Smooth muscle cell (in vitro differentiated cells): ENCODE data around the gene DMPK. TPM values are rescaled to one million over a fixed set of nuclear protein-coding genes. Genes with fewer than 3 reads are reported as not detected.

ENCODE experiments used
- DNase-seq: peaks from one replicate; lab custom pipeline; 2025; ENCODE audit not compliant: unreplicated experiment; lab: John Stamatoyannopoulos, UW
- H2AFZ ChIP-seq: fragments of 200-600 bp; sonication (generic); 2 replicates; pipeline ENCODE4 v1.6.0; 2016; ENCODE audit warnings: antibody characterized with exemption, low read depth, mild to moderate bottlenecking
- H3F3A ChIP-seq: fragments of 200-600 bp; sonication (generic); 2 replicates; pipeline ENCODE4 v1.6.0; 2017; ENCODE audit warnings: antibody characterized with exemption, low read depth
- H3K27ac ChIP-seq: fragments of 200-600 bp; sonication (generic); 2 replicates; pipeline ENCODE4 v1.5.1; 2016; ENCODE audit warnings: low read depth, mild to moderate bottlenecking
- H3K27me3 ChIP-seq: fragments of 200-600 bp; sonication (generic); 2 replicates; pipeline ENCODE4 v1.6.1; 2016; ENCODE audit warnings: low read depth, mild to moderate bottlenecking
- H3K36me3 ChIP-seq: fragments of 200-600 bp; sonication (generic); 2 replicates; pipeline ENCODE4 v1.5.1; 2016; ENCODE audit warnings: low read depth
- H3K4me1 ChIP-seq: fragments of 200-600 bp; sonication (generic); 2 replicates; pipeline ENCODE4 v1.5.1; 2016; ENCODE audit warnings: low read depth
- H3K4me2 ChIP-seq: fragments of 200-600 bp; sonication (generic); 2 replicates; pipeline ENCODE4 v1.6.0; 2016; ENCODE audit warnings: mild to moderate bottlenecking
- H3K4me3 ChIP-seq: fragments of 200-600 bp; sonication (generic); 2 replicates; pipeline ENCODE4 v1.5.1; 2016; ENCODE audit warnings: mild to moderate bottlenecking
- H3K79me2 ChIP-seq: fragments of 200-600 bp; sonication (generic); 2 replicates; pipeline ENCODE4 v1.6.0; 2016; ENCODE audit warnings: low read depth, mild to moderate bottlenecking
- H3K9ac ChIP-seq: fragments of 200-600 bp; sonication (generic); 2 replicates; pipeline ENCODE4 v1.6.0; 2016; ENCODE audit warnings: low read depth
- H3K9me3 ChIP-seq: fragments of 200-600 bp; sonication (generic); replicated peaks from 2 replicates; pipeline ENCODE4 v1.5.1; 2016; ENCODE audit warnings: low read depth
- H4K20me1 ChIP-seq: fragments of 200-600 bp; sonication (generic); 2 replicates; pipeline ENCODE4 v1.6.0; 2016; ENCODE audit warnings: low read depth
- WGBS: methylation state at CpG from one replicate; pipeline ENCODE4 v1.1.7; 2016; ENCODE audit warnings: low lambda C conversion rate; 5-methylcytosine and 5-hydroxymethylcytosine counted together
- polyA plus RNA-seq: library from polyadenylated mRNA; unstranded; fragments of >200 nt; fragmentation: Nextera tagmentation; extraction: Ambion mirVana; gene quantifications from 2 replicates; pipeline ENCODE4 v1.2.1, GENCODE V29; 2016
- total RNA-seq: library from RNA; depleted of rRNA; stranded (reverse); fragments of >200 nt; gene quantifications from 2 replicates; pipeline ENCODE4 v1.2.3, GENCODE V29; 2014
- TF ChIP-seq, protein P1 (sequence below): fragments of 200-600 bp; sonication (generic); IDR thresholded peaks from 2 replicates; pipeline ENCODE4 v1.5.1; 2017; ENCODE audit warnings: borderline replicate concordance, mild to moderate bottlenecking, antibody characterized with exemption; ENCODE audit not compliant: insufficient read depth, poor library complexity, severe bottlenecking

DMPK gene
- total and polyA plus RNA-seq, 2 experiments from 2014 or later, result 23.6 to 32.7 TPM

- Histone ChIP-seq H3K79me2 (peaks cover 64% of the 10 kb centered on the region), H3K9me3 (no peaks in the 10 kb centered on the region), H2AFZ (no peak overlapping the region), H3K4me1 (peaks cover 5% of the 10 kb centered on the region), H3K4me2 (no peak overlapping the region), H3K27me3 (no peaks in the 10 kb centered on the region), H3K36me3 (no peaks in the 10 kb centered on the region), H3F3A (peaks cover 7% of the 10 kb centered on the region), H3K27ac (no peak overlapping the region), H3K4me3 (no peak overlapping the region), H3K9ac (no peak overlapping the region), H4K20me1 (peaks cover 39% of the 10 kb centered on the region)
- TF ChIP-seq, protein P1, sequence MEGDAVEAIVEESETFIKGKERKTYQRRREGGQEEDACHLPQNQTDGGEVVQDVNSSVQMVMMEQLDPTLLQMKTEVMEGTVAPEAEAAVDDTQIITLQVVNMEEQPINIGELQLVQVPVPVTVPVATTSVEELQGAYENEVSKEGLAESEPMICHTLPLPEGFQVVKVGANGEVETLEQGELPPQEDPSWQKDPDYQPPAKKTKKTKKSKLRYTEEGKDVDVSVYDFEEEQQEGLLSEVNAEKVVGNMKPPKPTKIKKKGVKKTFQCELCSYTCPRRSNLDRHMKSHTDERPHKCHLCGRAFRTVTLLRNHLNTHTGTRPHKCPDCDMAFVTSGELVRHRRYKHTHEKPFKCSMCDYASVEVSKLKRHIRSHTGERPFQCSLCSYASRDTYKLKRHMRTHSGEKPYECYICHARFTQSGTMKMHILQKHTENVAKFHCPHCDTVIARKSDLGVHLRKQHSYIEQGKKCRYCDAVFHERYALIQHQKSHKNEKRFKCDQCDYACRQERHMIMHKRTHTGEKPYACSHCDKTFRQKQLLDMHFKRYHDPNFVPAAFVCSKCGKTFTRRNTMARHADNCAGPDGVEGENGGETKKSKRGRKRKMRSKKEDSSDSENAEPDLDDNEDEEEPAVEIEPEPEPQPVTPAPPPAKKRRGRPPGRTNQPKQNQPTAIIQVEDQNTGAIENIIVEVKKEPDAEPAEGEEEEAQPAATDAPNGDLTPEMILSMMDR, result no peak
- WGBS, result 98% methylated on average over 15 of the region's 15 CpGs
- DNase-seq, result no peak
These were observed 6.9 kb upstream of the DMPK start for GRCh38 chr19:45789035-45789786.

DNA sequence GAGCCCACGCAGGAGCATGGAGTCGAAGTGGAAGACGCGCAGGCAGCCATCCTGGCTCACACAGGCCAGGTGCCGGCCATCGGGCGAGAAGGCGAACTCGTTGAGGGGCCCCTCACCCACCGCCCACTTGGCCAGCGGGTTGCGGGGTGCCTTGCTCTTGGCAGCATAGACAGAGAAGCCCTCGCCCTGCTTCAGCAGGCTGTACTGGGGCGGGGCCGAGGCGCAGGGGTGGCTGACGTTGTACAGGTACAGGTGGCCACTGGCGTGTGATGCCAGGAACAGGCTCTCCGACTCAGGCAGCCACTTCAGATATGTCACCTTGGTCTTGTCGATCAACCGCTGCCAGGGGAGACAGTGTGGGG, 4.2 kb upstream of the DMPK start:
- Histone ChIP-seq H4K20me1 (peaks cover 49% of the 10 kb centered on the region), H2AFZ (no peak overlapping the region), H3K27ac (no peak overlapping the region), H3K79me2 (peaks cover 60% of the 10 kb centered on the region), H3K27me3 (no peaks in the 10 kb centered on the region), H3K4me2 (no peak overlapping the region), H3K4me3 (no peak overlapping the region), H3K9me3 (no peaks in the 10 kb centered on the region), H3K4me1 (peaks cover 27% of the 10 kb centered on the region), H3K9ac (no peak overlapping the region), H3K36me3 (no peaks in the 10 kb centered on the region), H3F3A (peaks cover 15% of the 10 kb centered on the region)
- WGBS, result 98% methylated on average over 21 of the region's 21 CpGs
- TF ChIP-seq, protein P1, result no peak
- no peak for DNase-seq

DNA sequence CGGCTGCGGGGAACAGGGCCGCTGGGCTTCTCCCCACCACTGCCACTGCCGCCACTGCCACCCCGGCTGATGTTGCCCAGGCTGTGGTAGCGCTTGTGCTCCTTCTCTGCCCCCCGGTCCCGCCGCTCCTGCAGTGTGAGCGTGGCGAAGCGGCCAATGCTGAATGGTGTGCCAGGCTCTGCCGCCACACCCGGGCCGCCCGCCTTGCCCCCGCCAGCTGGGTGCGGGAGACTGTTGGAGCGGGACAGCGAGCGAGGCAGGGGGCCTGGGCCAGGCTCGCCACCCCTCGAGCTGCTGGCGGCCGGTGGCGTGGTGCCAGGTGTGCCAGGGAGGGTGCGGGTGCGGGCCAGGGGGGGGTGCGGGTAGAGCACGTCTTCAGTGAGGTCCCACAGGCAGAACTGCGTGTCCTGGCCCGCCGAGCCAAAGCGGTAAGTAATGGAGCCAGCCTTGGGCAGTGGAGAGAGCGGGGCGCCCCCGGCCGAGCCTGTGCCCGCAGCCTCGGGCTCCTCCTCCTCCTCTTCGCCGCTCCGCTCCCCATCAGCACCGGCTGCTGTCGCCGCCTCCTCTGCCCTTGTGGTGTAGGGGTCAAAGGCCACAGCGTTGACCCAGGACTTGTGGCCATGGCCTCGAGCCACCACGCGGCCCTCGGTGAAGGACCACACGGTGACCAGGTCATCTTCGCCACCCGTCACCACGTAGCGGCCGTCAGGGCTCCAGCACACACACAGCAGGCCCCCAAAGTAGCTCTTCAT, 3.7 kb upstream of the DMPK start:
- no peak overlapping the region for H3K4me3 ChIP-seq
- peaks cover 24% of the 10 kb centered on the region for H3K4me1 ChIP-seq
- no peak overlapping the region for H3K27ac ChIP-seq
- peaks cover 55% of the 10 kb centered on the region for H3K79me2 ChIP-seq
- DNase-seq, result no peak
- no peak overlapping the region for H3K9ac ChIP-seq
- H3K27me3 ChIP-seq, result no peaks in the 10 kb centered on the region
- no peak overlapping the region for H2AFZ ChIP-seq
- no peaks in the 10 kb centered on the region for H3K9me3 ChIP-seq
- no peak overlapping the region for H3K4me2 ChIP-seq
- TF ChIP-seq, protein P1, result no peak
- 98% methylated on average over 43 of the region's 57 CpGs for WGBS
- H3F3A ChIP-seq, result peaks cover 15% of the 10 kb centered on the region
- peaks cover 49% of the 10 kb centered on the region for H4K20me1 ChIP-seq
- H3K36me3 ChIP-seq, result no peaks in the 10 kb centered on the region
